Activated CD4-positive, alpha-beta T cell treated with anti-CD3 and anti-CD28 coated beads, Interleukin-2, amount 10 ng/mL, durations not matched to agents 24 days and 14 days (primary cell): ENCODE measurements around the gene HCN2. TPM values are rescaled to one million over a fixed set of nuclear protein-coding genes. Genes with fewer than 3 reads are reported as not detected.
A peak's percentile ranks its signal among the peaks of the same experiment; 100 is the strongest.

ENCODE experiments used
- DNase-seq: peaks from one replicate; pipeline ENCODE4 v3.0.0; 2022
- H3K27ac Mint-ChIP-seq: one replicate; pipeline ENCODE4 v1.8.0; 2022; ENCODE audit warnings: mild to moderate bottlenecking, mixed read lengths
- H3K27me3 Mint-ChIP-seq: one replicate; pipeline ENCODE4 v1.8.0; 2022; ENCODE audit warnings: mixed read lengths
- H3K36me3 Mint-ChIP-seq: one replicate; pipeline ENCODE4 v1.8.0; 2022; ENCODE audit warnings: low read depth, mild to moderate bottlenecking, mixed read lengths
- H3K4me1 Mint-ChIP-seq: one replicate; pipeline ENCODE4 v1.8.0; 2021; ENCODE audit warnings: mixed read lengths
- H3K4me3 Mint-ChIP-seq: one replicate; pipeline ENCODE4 v1.8.0; 2022; ENCODE audit warnings: mild to moderate bottlenecking, moderate library complexity, mixed read lengths
- H3K9me3 Mint-ChIP-seq: one replicate; pipeline ENCODE4 v1.8.0; 2021; ENCODE audit warnings: mixed read lengths
- intact Hi-C: fragments of 100-400 bp; cut with micrococcal nuclease; formaldehyde crosslinking; loops from one replicate; pipeline ENCODE4 v1.15.1; 2023
- total RNA-seq: library from RNA; stranded (reverse); gene quantifications from 2 replicates; pipeline ENCODE4 v1.2.3, GENCODE V29; 2022

HCN2 gene
- total RNA-seq, 1 donor from 2014 or later = 1.1 TPM

DNA sequence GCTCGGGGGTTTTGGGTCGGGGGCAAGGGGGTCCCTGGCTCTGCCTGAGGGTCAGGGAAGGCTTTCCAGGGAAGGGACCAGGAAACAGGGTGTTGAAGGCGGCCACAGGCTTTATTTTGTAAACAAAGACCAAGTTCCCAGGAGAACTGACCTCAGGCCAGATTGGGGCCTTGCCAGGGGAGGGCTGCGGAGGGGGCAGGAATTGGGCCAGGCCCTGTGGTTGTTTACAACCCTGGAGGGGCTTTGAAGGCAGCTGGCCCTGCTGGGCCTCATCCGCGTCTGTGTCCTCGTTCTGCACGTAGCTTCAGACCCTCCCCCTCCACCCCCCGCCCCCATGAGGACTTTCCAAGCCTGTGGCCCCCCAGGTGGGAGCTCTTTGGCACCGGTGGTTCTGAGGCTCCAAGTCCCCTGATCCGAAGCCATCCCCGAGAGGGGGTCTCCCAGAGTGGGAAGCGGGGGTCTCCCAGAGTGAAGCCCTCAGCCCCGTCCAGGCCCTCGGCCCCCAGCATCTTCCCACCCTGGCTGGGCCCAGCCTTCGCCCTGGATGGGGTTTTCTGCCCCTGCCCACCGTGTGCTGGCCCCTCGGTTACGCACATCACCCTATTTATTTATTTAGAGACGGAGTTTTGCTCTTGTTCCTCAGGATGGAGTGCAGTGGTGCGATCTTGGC lies 30.8 kb upstream of the HCN2 start:
- no peaks in the 10 kb centered on the region for H3K36me3 Mint-ChIP-seq
- intact Hi-C loops = no loop called here
- H3K4me1 Mint-ChIP-seq = peaks cover 2% of the 10 kb centered on the region
- DNase-seq = no peak
- no peak overlapping the region for H3K27ac Mint-ChIP-seq
- no peaks in the 10 kb centered on the region for H3K9me3 Mint-ChIP-seq
- H3K4me3 Mint-ChIP-seq = no peak overlapping the region
- no peaks in the 10 kb centered on the region for H3K27me3 Mint-ChIP-seq

- DNase-seq = no peak
- intact Hi-C loops = no loop called here
Observed at GRCh38 chr19:560121-560520, 29.6 kb upstream of the HCN2 start.

DNA sequence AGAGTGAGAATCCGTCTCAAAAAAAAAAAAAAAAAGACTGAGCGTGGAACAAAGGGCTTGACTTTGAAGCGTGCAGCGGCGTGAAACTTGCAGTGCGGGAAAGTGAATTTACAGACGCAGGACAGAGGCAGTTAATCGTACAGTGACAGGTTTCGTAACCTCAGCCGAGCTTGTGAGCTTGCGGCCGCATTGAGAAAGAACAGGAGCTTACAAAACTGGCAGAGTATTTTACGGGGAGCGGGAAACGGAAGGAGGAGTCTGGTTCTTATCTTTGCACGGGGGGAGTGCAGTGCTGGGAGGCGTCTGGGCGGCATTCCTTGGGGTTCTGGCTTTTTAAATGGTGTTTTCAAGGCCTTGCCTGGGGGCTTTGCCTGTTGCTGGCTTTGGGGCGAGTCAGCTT lies 23.3 kb upstream of the HCN2 start:
- intact Hi-C loops = no loop called here
- DNase-seq = no peak
- H3K27me3 Mint-ChIP-seq = no peaks in the 10 kb centered on the region
- H3K27ac Mint-ChIP-seq = no peak overlapping the region
- no peaks in the 10 kb centered on the region for H3K36me3 Mint-ChIP-seq
- peaks cover 12% of the 10 kb centered on the region for H3K4me1 Mint-ChIP-seq
- no peak overlapping the region for H3K4me3 Mint-ChIP-seq
- H3K9me3 Mint-ChIP-seq = no peaks in the 10 kb centered on the region

More at GRCh38 chr19:560121-560520, 29.6 kb upstream of the HCN2 start:
- Mint-ChIP-seq H3K27me3 (no peaks in the 10 kb centered on the region), H3K36me3 (no peaks in the 10 kb centered on the region), H3K4me3 (no peak overlapping the region), H3K9me3 (no peaks in the 10 kb centered on the region), H3K27ac (no peak overlapping the region), H3K4me1 (peaks cover 2% of the 10 kb centered on the region)

- H3K9me3 Mint-ChIP-seq = no peaks in the 10 kb centered on the region
- no peaks in the 10 kb centered on the region for H3K36me3 Mint-ChIP-seq
- H3K4me3 Mint-ChIP-seq = no peak overlapping the region
- H3K4me1 Mint-ChIP-seq = peaks cover 16% of the 10 kb centered on the region
- DNase-seq = no peak
- intact Hi-C loops = no loop called here
- H3K27me3 Mint-ChIP-seq = no peaks in the 10 kb centered on the region
- no peak overlapping the region for H3K27ac Mint-ChIP-seq
Observed at GRCh38 chr19:566844-567243, 22.8 kb upstream of the HCN2 start.

GRCh38 chr19:567296-567900 lies 22.3 kb upstream of the HCN2 start:
- peaks cover 17% of the 10 kb centered on the region for H3K4me1 Mint-ChIP-seq
- no peak for DNase-seq
- intact Hi-C loops = no loop called here
- H3K27me3 Mint-ChIP-seq = no peaks in the 10 kb centered on the region
- no peak overlapping the region for H3K4me3 Mint-ChIP-seq
- no peaks in the 10 kb centered on the region for H3K36me3 Mint-ChIP-seq
- H3K27ac Mint-ChIP-seq = no peak overlapping the region
- no peaks in the 10 kb centered on the region for H3K9me3 Mint-ChIP-seq

GRCh38 chr19:570251-570686 lies 19.4 kb upstream of the HCN2 start:
- DNase-seq = peak; percentile 64
- peaks cover 1% of the 10 kb centered on the region for H3K36me3 Mint-ChIP-seq
- peak overlapping the region; percentile 35 for H3K4me3 Mint-ChIP-seq
- no peaks in the 10 kb centered on the region for H3K27me3 Mint-ChIP-seq
- intact Hi-C loops = no loop called here
- peaks cover 28% of the 10 kb centered on the region for H3K4me1 Mint-ChIP-seq
- H3K9me3 Mint-ChIP-seq = no peaks in the 10 kb centered on the region
- peak overlapping the region; percentile 69 for H3K27ac Mint-ChIP-seq

GRCh38 chr19:570937-571565 lies 18.6 kb upstream of the HCN2 start:
- Mint-ChIP-seq H3K4me3 (peak overlapping the region; percentile 82), H3K27ac (peak overlapping the region; percentile 95), H3K27me3 (no peaks in the 10 kb centered on the region), H3K36me3 (peaks cover 1% of the 10 kb centered on the region), H3K4me1 (peaks cover 28% of the 10 kb centered on the region), H3K9me3 (no peaks in the 10 kb centered on the region)
- intact Hi-C loops = no loop called here
- DNase-seq = peak; percentile 87

DNA sequence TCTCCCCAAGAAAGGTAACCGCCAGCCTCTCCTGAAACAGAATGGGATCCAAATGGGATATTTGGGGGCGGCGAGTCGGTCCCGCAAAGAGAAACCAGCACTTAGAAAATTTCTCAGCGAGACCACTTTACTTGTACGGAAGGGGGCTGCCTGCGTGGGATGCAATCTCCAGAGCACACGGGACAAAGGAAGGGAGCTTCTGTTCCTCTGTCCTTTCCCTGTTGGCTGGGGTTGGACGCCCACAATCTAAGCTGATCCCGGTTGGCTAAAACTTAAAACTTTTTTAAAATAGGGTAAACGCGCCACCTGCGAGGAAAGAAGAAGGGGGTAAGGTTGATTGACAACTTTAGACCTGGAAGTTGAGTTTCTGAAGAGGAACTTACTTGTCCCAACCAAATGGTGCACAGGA lies 18.1 kb upstream of the HCN2 start:
- Mint-ChIP-seq H3K4me3 (peak overlapping the region; percentile 82), H3K9me3 (no peaks in the 10 kb centered on the region), H3K27ac (peak overlapping the region; percentile 95), H3K27me3 (no peaks in the 10 kb centered on the region), H3K4me1 (peaks cover 30% of the 10 kb centered on the region), H3K36me3 (peaks cover 3% of the 10 kb centered on the region)
- intact Hi-C loops = no loop called here
- peak; percentile 75 for DNase-seq

GRCh38 chr19:572140-572742 lies 17.4 kb upstream of the HCN2 start, which contains the start of gene BSG:
TSS of gene BSG (plus strand) at chr19:572596. CDS start at chr19:572635, 39 bp downstream.
- H3K9me3 Mint-ChIP-seq = no peaks in the 10 kb centered on the region
- peak within 1 kb of the TSS; percentile 95 for H3K27ac Mint-ChIP-seq
- peak; percentile 100 for DNase-seq
- peak within 1 kb of the TSS; percentile 90 for H3K4me3 Mint-ChIP-seq
- H3K4me1 Mint-ChIP-seq = peaks cover 30% of the 10 kb centered on the region
- no peaks in the 10 kb centered on the region for H3K27me3 Mint-ChIP-seq
- H3K36me3 Mint-ChIP-seq = peaks cover 3% of the 10 kb centered on the region
- intact Hi-C loops = loop anchor here (1.0 to 2.0 kb wide), 7 partner anchors 17 to 108 kb away; partner anchors contain the start of genes HCN2, POLRMT and TPGS1

DNA sequence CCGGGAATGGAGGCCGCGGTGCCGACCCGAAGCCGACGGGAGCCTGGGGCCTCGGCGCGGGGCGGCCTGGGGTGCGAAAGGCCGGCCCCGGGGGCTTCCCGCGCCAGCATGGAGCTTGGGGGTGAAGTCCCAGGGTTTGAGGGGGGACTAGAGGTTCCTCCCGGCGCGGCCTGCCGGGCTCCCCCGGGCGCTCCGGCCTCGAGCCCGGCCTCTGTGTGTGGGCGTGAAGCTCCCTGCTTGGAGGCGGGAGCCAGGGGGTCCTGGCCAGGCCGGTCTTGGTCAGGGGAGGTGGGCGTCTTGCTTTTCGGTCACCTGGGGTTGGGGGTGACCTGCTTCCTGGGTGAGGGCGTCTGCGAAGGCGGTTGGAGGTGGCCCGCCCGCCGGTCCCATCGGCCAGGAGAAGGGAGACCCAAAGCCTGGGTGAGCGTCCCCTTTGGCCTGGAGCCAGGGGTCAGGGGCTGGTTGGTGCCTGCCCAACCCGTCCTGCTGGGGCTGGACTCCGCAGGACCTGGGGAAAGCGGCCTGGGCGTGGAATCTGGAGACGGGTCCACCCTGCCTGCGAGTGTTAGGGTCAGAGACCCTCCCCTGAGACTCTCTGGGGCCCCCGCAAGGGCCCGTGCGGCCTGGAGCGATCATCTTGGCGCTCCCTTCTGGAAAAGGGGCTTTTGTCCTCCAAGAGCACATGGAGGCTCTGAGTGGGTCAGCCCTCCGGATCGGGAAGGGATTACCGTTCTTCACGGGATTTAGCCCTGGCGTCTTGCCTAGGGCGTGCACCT lies 16.8 kb upstream of the HCN2 start:
- intact Hi-C loops = loop anchor here (1.0 to 2.0 kb wide), 7 partner anchors 16 to 107 kb away; partner anchors contain the start of genes HCN2, POLRMT and TPGS1
- peak overlapping the region; percentile 90 for H3K27ac Mint-ChIP-seq
- H3K36me3 Mint-ChIP-seq = peaks cover 3% of the 10 kb centered on the region
- H3K4me1 Mint-ChIP-seq = peaks cover 30% of the 10 kb centered on the region
- peak overlapping the region; percentile 90 for H3K4me3 Mint-ChIP-seq
- H3K27me3 Mint-ChIP-seq = no peaks in the 10 kb centered on the region
- no peaks in the 10 kb centered on the region for H3K9me3 Mint-ChIP-seq
- DNase-seq = peak; percentile 76

DNA sequence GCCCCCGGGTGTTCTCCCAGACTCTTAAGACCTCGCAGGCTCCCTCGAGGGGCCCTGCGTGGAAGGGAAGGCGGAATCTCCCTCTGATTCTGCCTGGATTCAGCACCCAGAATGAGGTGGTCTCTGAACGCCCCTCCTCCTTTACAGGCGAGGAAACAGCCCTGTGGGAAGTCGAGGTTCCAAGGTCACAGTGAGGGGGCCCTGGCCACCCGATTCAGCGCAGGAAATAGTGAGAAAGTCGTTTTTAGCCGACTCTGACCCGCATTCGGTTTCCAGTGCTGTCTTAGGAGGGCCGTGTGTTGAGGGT lies 16.2 kb upstream of the HCN2 start:
- H3K27ac Mint-ChIP-seq = peak overlapping the region; percentile 75
- intact Hi-C loops = loop anchor here (2.0 kb wide), 3 partner anchors 15 to 67 kb away; partner anchors contain the start of genes HCN2 and TPGS1

DNA sequence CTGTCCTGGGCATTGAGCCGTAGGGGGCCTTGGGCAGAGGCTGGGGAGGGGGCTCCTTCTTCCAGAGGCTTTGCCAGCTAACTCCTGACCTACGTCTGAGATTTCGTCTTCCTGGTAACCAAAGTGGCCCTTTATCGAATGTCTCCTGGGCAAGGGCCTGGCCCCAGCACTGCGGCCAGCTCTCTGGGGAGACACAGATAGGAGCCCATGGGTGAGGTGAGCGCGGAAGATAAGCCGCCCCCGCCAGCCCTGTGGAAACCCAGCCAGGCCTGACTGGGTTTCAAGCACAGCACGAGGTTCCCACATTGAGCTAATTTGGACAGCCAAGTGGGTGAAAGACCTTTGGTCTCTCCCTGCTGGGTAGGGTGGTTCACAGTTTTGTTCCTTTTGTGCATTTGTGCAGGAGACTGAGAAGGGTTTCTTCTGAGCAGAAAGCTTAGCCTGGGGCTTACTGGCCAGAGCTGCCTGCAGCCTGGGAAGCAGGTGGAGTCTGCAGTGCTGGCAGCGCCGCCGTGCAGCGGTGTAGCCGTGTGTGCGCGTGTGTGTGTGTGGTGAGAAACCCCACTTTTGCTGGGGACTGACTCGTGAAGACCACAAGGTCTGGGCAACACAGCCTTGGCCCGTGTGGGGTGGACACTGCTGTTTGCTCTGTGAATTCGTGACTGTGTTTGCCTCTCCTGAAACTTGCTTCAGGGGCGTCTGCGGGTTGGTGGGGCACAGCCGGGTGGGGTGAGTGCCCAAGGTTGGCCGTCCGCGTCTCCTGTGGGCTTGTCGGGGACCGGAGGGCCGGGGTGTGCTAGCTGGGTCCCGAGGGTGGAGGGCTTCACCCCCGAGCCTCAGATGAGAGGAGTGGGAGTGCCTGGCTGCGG lies 14.8 kb upstream of the HCN2 start:
- H3K4me1 Mint-ChIP-seq = peaks cover 27% of the 10 kb centered on the region
- peak overlapping the region; percentile 45 for H3K27ac Mint-ChIP-seq
- H3K36me3 Mint-ChIP-seq = peaks cover 8% of the 10 kb centered on the region
- no peaks in the 10 kb centered on the region for H3K27me3 Mint-ChIP-seq
- no peaks in the 10 kb centered on the region for H3K9me3 Mint-ChIP-seq
- intact Hi-C loops = no loop called here
- peak overlapping the region; percentile 64 for H3K4me3 Mint-ChIP-seq
- peak; percentile 60 for DNase-seq

More for the DNA sequence above, 16.2 kb upstream of the HCN2 start:
- DNase-seq = peak; percentile 72
- Mint-ChIP-seq H3K9me3 (no peaks in the 10 kb centered on the region), H3K4me3 (peak overlapping the region; percentile 90), H3K36me3 (peaks cover 5% of the 10 kb centered on the region), H3K27me3 (no peaks in the 10 kb centered on the region), H3K4me1 (peaks cover 30% of the 10 kb centered on the region)
